Measurements from ENCODE around the gene DAB2IP.

The DAB2IP gene

GRCh38 chr9:121645003-121645402, 6.4 kb upstream of the DAB2IP start:
- DNase-seq (ENCODE audit: low spot score), result no peak

- DNase-seq (ENCODE audit: low spot score), result no peak
Observed at GRCh38 chr9:121645853-121646807, 5.3 kb upstream of the DAB2IP start.

GRCh38 chr9:121646992-121647391, 4.4 kb upstream of the DAB2IP start:
- DNase-seq (ENCODE audit: low spot score), result no peak

GRCh38 chr9:121648172-121648571, 3.3 kb upstream of the DAB2IP start:
- no peak for DNase-seq (ENCODE audit: low spot score)

GRCh38 chr9:121648799-121649198, 2.6 kb upstream of the DAB2IP start:
- DNase-seq (ENCODE audit: low spot score), result no peak

DNA sequence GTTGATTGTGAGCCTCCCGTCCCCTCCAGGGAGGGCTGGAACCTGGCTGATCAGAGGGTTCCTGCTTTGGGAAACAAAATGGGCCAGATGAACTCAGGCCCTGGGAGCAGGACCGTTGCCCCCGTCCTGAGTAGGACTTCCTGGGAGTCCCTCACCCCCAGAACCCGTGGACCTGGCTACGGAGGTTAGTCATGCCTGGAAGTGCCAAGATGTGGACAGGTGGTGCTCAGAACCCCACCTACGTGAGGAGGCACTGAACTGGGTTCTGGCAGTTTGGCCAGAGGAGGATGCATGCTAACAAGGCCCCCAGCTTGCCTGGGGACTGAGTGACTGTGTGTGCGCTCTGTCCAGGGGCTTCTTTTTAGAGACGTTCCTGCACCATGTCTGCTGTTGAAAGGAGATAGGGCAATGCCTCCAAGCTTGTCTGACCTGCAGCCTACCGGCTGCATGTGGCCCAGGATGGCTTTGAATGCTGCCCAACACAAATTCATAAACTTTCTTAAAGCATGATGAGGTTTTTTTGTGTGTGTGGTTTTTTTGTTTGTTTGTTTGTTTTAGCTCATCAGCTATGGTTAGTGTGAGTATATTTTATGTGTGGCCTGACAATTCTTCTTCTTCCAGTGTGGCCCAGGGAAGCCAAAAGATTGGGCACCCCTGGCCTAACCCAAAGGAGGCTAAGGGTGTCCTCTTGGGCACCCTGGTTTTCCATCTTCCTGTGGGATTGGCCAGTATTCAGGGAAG, 1.8 kb upstream of the DAB2IP start:
- no peak for DNase-seq (ENCODE audit: low spot score)

DNA sequence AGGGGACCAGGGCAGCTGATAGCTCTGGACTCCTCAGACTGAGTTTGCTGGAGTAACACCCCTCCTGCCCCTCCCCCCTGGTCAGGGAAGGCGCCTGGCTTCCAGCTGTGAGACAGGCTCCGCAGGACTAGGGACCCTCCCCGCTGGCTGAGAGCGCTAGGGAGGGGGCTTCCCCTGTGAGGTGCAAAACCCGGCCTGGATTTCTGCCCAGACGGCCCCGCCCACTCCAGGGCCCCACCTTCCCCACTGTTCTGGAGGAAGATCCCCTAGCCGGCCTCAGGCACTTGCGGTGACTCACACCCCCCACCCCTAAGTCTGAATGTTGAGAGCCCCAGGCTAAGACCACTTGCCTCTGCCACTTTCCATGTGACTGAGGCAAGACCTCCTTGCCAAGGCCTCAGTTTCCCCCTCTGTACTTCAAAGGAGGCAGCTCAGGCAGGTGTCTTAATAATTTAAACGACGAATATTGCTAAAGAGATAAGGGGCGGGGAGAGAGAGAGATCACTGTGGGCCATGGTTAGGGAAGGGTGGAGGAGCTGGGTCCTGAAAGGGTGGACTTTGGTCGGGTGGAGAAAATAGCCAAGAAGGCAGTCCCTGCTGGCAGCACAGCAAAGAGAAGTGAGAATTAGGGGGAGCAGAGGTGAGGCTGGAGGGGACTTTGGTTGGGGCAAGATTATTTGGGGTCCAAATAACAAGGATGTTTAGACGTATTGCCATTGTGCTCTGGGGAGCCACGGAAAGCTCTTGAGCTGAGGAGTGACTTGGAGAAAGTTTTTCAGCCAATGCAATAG, 1.0 kb upstream of the DAB2IP start:
- DNase-seq (ENCODE audit: low spot score), result peak; percentile 74

- DNase-seq (ENCODE audit: low spot score), result no peak
Observed at GRCh38 chr9:121651008-121651294, 483 bp upstream of the DAB2IP start.

GRCh38 chr9:121652021-121652837, 795 bp downstream of the DAB2IP start:
- DNase-seq (ENCODE audit: low spot score), result no peak

DNA sequence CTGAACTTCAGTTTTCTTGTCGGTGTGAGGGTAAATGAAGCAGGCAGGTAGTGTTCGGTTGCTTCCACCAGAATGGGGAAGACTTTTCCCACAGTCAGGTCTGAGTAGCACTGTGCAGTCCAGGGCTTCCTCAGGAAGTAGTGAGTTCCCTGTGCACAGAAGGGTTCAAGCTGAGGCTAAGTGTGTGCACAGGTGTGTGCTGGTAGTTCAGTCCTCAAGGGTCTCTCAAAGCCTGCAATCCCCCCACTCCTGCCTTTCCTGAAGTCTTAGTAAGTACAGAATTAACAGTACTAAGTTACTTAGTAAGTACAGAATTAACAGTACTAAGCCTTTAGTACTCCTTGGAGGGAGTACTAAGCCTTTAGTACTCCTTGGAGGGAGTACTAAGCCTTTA, 1.4 kb downstream of the DAB2IP start:
- DNase-seq (ENCODE audit: low spot score), result no peak

- no peak for DNase-seq (ENCODE audit: low spot score)
Observed at GRCh38 chr9:121654499-121655140, 3.2 kb downstream of the DAB2IP start.

DNA sequence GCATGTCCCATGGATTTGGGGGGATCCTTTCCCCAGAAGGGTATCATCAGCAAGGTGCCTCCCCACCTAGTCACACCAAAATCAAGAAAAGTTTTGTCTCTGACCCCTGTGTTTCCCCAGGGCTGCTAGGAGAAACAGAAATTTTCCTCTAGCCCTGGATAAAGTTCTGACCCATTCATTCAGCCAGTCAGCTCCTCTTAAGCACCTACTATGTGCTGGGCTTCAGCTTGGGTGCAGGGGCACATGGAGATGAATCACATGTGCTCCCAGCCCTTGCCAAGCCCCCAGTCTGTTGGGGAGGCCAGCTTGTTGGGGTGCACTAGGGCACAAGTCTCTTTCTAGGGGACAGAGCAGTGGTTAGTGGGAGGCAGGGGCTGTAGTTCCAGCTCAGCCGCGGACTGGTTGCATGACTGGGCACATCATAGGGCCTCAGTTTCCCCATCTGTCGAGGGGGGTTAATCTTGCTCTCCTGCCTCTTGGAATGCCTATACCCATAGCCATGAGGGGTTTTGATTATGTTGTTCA, 3.9 kb downstream of the DAB2IP start:
- DNase-seq (ENCODE audit: low spot score), result no peak

- DNase-seq (ENCODE audit: low spot score), result no peak
Observed at GRCh38 chr9:121656941-121657470, 5.6 kb downstream of the DAB2IP start.

- DNase-seq (ENCODE audit: low spot score), result no peak
Observed at GRCh38 chr9:121658166-121658565, 6.7 kb downstream of the DAB2IP start.

- DNase-seq (ENCODE audit: low spot score), result no peak
Observed at GRCh38 chr9:121658591-121658990, 7.2 kb downstream of the DAB2IP start.

GRCh38 chr9:121660367-121660766, 8.9 kb downstream of the DAB2IP start:
- DNase-seq (ENCODE audit: low spot score), result no peak

DNA sequence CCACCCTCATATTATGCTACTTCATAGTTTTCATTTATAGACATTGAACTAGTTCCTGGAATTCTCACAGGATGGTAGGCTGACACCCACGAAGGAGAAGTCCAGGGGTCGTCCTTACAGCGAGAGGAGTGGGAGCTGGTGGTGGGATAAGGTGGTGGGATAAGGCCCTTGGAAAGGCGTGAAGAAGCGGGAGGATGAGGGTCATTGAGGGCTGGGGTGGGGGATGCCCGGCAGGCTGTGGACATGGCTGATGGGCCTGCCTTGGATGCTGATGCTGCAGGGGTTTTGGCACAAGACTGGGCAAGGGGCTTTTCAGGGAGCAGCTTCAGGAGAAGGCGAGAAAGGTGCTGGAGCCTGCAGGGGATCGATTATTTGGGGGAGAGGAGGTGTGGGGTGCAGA, 9.4 kb downstream of the DAB2IP start:
- no peak for DNase-seq (ENCODE audit: low spot score)

GRCh38 chr9:121661328-121661727, 9.9 kb downstream of the DAB2IP start:
- no peak for DNase-seq (ENCODE audit: low spot score)

DNA sequence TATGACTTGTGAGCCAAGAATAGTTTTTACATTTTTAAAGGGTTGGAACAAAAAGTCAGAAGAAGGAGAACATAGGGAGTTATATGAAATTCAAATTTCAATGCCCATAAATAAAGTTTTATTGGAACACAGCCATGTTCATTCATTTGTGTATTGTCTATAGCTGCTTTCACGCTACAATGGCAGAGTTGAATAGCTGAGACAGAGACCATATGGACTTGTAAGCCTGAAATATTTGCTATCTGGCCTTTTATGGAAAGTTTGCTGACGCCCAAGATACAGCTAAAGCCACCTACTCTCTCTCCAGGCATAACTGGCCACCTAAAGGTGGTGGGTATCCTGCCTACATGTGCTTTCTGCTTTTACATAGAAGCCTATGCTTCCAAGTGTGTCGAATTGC, 10.9 kb downstream of the DAB2IP start:
- DNase-seq (ENCODE audit: low spot score), result no peak

DNA sequence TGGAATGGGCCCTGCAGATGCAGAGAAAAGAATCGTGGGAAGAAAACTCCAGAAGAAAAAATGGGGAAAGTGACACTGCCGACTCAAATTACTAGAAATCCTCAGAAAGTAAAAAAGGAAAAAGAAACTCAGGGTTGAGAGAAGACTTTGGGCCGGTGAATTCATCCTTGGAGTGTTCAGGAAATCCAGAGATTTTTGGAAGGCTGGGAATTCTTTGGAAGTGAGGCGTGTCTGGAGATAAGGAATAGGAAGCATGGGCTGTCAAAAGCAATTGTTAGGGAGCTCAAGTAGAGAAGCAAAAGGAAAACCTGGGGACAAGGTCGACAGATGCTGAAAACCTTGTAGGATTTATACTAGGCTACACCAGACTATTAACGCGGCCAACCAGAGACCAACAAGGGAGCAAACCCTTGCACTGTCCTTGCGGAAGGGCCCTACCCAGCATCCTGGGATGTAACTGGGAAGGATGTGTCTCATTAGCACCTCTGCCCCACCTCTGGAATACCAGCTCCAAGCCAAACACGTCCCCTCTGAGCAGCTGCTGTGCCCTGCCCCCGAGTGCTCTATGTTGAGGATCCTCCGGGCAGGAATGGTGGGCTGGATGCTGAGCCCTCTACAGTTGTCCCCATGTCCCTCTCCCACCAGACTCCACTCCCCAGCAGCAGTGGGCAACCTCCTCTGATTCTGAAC, 11.6 kb downstream of the DAB2IP start:
- DNase-seq (ENCODE audit: low spot score), result no peak
